Gastroesophageal sphincter (tissue), 4 donors: Measurements from ENCODE around the gene GPR55. TPM values are rescaled to one million over a fixed set of nuclear protein-coding genes. Genes with fewer than 3 reads are reported as not detected.

Experiments used
- ATAC-seq: fragments of 150-250 bp; one replicate; pipeline ENCODE4 v1.9.1; 2016; ENCODE audit warnings: mild to moderate bottlenecking, moderate library complexity
- H3K27ac ChIP-seq, 4 donors: fragments of 200-600 bp; sonication (generic) in 3 of 4; 1 replicate in 3 of 4; 2 replicates in 1 of 4; pipeline ENCODE4 v1.5.1; 2016 to 2019
- H3K27me3 ChIP-seq: fragments of 200-600 bp; sonication (generic); one replicate; pipeline ENCODE4 v1.5.1; 2019
- H3K36me3 ChIP-seq, 2 donors: fragments of 200-600 bp; sonication (generic); one replicate each; pipeline ENCODE4 v1.5.1; 2019; ENCODE audit warnings: control low read depth in 1 of 2
- H3K4me1 ChIP-seq, 3 donors: fragments of 200-600 bp; sonication (generic); 1 replicate in 2 of 3; 2 replicates in 1 of 3; pipeline ENCODE4 v1.5.1; 2016 to 2019; ENCODE audit warnings: control low read depth in 2 of 3
- H3K4me3 ChIP-seq, 2 donors: fragments of 200-600 bp; sonication (generic); one replicate each; pipeline ENCODE4 v1.5.1; 2019; ENCODE audit warnings: mild to moderate bottlenecking in 1 of 2, moderate library complexity in 1 of 2
- H3K9me3 ChIP-seq, 3 donors: fragments of 200-600 bp; sonication (generic); one replicate each; pipeline ENCODE4 v1.5.1; 2017 to 2019; ENCODE audit warnings: control low read depth in 2 of 3
- CTCF ChIP-seq, 4 experiments: fragments of 200-600 bp in 2 of 4; fragments of 450-650 bp in 2 of 4; sonication (generic) in 1 of 4; IDR thresholded peaks; one replicate each; pipeline ENCODE4 v1.5.1; 2017 to 2019; ENCODE audit warnings: antibody characterized with exemption in 4 of 4, mild to moderate bottlenecking in 2 of 4, moderate library complexity in 2 of 4
- EP300 ChIP-seq: sonication (generic); formaldehyde crosslinking; IDR thresholded peaks from one replicate; pipeline ENCODE4 v1.6.1; 2017; ENCODE audit warnings: antibody characterized with exemption, mild to moderate bottlenecking
- POLR2A ChIP-seq, 2 donors: fragments of 450-650 bp; IDR thresholded peaks; one replicate each; pipeline ENCODE4 v1.6.1; 2017; ENCODE audit warnings: antibody characterized with exemption in 2 of 2, mild to moderate bottlenecking in 2 of 2, moderate library complexity in 1 of 2
- POLR2AphosphoS5 ChIP-seq: sonication (generic); formaldehyde crosslinking; IDR thresholded peaks from one replicate; pipeline ENCODE4 v1.6.1; 2017; ENCODE audit warnings: antibody characterized with exemption
- WGBS, 2 donors: methylation state at CpG; one replicate each; pipeline ENCODE4 v1.1.5; 2018; ENCODE audit warnings: low coverage in 1 of 2; 5-methylcytosine and 5-hydroxymethylcytosine counted together
- total RNA-seq, 4 donors: library from RNA; depleted of rRNA; stranded (reverse); fragments of >200 nt; gene quantifications; one replicate each; pipeline ENCODE4 v1.1.0, GENCODE V29; 2016

Gene GPR55
- total RNA-seq, 4 donors from 2014 or later = 0.08 to 0.12 TPM; not detected in 2

- TF ChIP-seq CTCF (IDR thresholded peaks at IDR 0.05) (no peak), POLR2A (IDR thresholded peaks at IDR 0.05) (no peak), EP300 (no peak), POLR2AphosphoS5 (no peak)
Measured at GRCh38 chr2:230944757-230945372, 19.8 kb upstream of the GPR55 start.

DNA sequence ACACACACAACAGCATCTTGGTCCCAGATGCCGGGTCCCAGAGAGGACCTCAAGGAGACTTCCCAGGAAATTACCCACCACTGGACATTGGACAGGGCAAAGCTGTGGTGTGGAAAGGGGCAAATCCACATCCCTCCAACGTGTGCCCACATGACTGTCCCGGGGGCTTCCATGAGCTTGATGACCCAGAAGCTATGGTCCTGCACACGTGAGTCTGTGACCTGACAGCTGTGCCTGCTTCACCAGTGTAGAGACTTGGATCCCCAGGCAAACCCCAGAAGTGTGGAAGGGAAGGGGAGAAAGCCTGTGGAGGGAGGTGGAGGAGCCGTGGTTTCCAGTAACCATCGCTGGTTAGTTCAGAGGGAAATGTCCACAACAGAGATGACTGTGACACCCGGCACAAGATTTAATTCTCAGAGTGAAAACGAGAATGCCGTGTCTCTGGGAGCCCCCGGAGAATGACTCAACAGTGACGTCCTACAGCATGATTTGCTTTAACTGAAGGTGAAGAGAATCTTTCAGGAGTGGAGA lies 19.1 kb upstream of the GPR55 start:
- H3K4me1 ChIP-seq = no peaks in the 10 kb centered on the region
- no peak for ATAC-seq
- H3K36me3 ChIP-seq = no peaks in the 10 kb centered on the region
- TF ChIP-seq EP300 = no peak
- TF ChIP-seq POLR2A (IDR thresholded peaks at IDR 0.05) = no peak
- TF ChIP-seq POLR2AphosphoS5 = no peak
- TF ChIP-seq CTCF (IDR thresholded peaks at IDR 0.05) = no peak
- no peaks in the 10 kb centered on the region for H3K9me3 ChIP-seq
- WGBS, 2 donors = 85 to 88% methylated on average over 5 of the region's 11 CpGs
- H3K4me3 ChIP-seq = no peak overlapping the region
- H3K27ac ChIP-seq = no peak overlapping the region
- H3K27me3 ChIP-seq = peaks cover 8% of the 10 kb centered on the region

More at GRCh38 chr2:230944757-230945372, 19.8 kb upstream of the GPR55 start:
- no peak overlapping the region for H3K4me3 ChIP-seq
- no peak overlapping the region for H3K27ac ChIP-seq
- 94 to 96% methylated on average over 4 to 17 of the region's 21 CpGs for WGBS, 2 donors
- H3K36me3 ChIP-seq = no peaks in the 10 kb centered on the region
- no peaks in the 10 kb centered on the region for H3K9me3 ChIP-seq
- no peaks in the 10 kb centered on the region for H3K4me1 ChIP-seq
- H3K27me3 ChIP-seq = peaks cover 4% of the 10 kb centered on the region
- ATAC-seq = no peak

GRCh38 chr2:230942920-230943896 lies 18.2 kb upstream of the GPR55 start:
- Histone ChIP-seq H3K27ac (no peak overlapping the region), H3K4me1 (no peaks in the 10 kb centered on the region), H3K9me3 (peaks cover 0 to under 1% (median 0%) of the 10 kb centered on the region in 3 donors), H3K36me3 (no peaks in the 10 kb centered on the region), H3K4me3 (no peak overlapping the region), H3K27me3 (peaks cover 8% of the 10 kb centered on the region)
- TF ChIP-seq EP300 = no peak
- no peak for TF ChIP-seq POLR2A (IDR thresholded peaks at IDR 0.05)
- TF ChIP-seq POLR2AphosphoS5 = no peak
- no peak for TF ChIP-seq CTCF (IDR thresholded peaks at IDR 0.05)
- 60% methylated on average over 4 to 10 of the region's 19 CpGs for WGBS, 2 donors
- ATAC-seq = peak; percentile 53

DNA sequence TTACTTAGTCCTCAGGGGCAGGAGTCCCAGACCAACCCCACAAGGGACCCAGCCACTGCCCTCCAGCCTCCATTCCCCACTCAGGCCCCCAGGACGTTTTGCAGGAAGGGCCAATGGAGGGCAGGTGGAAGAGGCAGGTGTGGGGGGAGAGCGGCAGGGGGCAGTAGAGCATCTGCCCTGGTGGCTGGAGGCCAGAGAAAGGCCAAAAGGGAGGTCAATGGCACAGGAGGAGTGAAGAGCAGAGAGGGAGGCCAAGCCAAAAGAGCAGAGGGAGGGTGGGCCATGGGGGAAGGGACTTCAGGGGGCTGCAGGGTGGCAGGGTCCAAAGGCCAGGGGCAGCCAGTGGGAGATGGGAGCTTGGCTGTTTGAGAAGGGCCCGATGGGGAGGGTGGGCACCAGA lies 17.3 kb upstream of the GPR55 start:
- peaks cover 0 to 9% (median 0%) of the 10 kb centered on the region in 3 donors for H3K9me3 ChIP-seq
- no peaks in the 10 kb centered on the region for H3K4me1 ChIP-seq
- H3K27me3 ChIP-seq = peaks cover 8% of the 10 kb centered on the region
- no peak overlapping the region for H3K27ac ChIP-seq
- WGBS, 2 donors = 50 to 100% methylated on average over 1 to 2 of the region's 3 CpGs
- H3K4me3 ChIP-seq = no peak overlapping the region
- ATAC-seq = no peak
- no peaks in the 10 kb centered on the region for H3K36me3 ChIP-seq
- TF ChIP-seq POLR2AphosphoS5 (no peak), POLR2A (IDR thresholded peaks at IDR 0.05) (no peak), EP300 (no peak), CTCF (IDR thresholded peaks at IDR 0.05) (no peak)
